GM20431 (cell line): ENCODE results near the gene STRA6.

Experiments used
- in situ Hi-C: fragments of 300-500 bp; cut with MseI, MboI; formaldehyde crosslinking; loops from one replicate; pipeline ENCODE4 v1.15.0; 2020; ENCODE audit warnings: low sequenced_read_pairs; ENCODE audit not compliant: unreplicated experiment

STRA6 gene

DNA sequence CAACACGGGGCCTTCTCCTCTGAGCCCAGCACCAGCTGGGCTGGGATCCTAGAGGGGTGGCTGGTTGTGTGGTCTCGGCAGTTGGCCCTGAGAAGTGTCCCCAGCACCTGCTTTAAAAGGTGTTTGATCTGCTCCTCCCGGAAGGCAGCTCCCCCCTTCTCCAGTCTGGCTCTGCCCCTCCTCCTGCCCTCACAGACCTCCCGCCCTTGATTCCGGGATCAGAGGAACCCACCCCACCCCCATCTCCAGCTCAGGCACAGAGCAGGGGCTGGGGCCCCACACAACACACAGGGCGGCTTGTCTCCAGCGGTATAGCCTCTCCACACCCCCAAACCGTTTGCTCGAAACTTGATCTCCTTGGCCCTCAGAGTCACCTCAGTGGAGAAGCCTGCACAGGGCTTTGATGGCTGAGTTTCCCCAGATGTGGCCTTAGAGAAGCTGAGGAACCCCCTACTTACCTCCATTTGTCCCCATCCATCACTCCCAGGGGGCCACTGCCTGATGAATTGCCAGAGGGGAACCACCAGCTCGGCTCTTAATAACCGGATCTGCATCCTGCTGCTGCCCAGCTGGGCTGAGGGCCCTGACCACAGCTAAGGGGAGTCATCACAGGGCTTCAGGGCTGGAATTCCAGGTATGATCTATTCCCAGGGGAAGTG, 6.4 kb upstream of the STRA6 start:
- in situ Hi-C loops = no loop called here

DNA sequence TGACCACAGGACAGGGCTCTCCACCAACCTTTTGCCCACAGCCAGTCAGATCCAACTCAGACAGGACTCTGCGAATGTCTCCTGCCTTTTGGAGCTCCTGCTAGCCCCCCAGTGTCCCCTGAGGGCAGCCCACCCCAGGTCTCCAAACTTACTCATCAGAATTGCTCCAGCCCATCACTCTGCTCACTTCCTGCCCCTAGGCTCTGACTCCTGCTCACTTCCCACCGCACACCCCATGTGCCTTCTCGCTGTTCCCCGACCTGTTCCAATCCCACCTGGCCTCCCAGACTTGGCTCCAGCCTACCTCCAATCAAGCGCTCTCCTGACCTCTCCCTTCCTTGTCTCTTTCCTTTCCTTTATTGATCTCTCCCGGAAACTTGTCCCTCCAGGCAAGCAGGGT, 5.9 kb upstream of the STRA6 start:
- in situ Hi-C loops = no loop called here

DNA sequence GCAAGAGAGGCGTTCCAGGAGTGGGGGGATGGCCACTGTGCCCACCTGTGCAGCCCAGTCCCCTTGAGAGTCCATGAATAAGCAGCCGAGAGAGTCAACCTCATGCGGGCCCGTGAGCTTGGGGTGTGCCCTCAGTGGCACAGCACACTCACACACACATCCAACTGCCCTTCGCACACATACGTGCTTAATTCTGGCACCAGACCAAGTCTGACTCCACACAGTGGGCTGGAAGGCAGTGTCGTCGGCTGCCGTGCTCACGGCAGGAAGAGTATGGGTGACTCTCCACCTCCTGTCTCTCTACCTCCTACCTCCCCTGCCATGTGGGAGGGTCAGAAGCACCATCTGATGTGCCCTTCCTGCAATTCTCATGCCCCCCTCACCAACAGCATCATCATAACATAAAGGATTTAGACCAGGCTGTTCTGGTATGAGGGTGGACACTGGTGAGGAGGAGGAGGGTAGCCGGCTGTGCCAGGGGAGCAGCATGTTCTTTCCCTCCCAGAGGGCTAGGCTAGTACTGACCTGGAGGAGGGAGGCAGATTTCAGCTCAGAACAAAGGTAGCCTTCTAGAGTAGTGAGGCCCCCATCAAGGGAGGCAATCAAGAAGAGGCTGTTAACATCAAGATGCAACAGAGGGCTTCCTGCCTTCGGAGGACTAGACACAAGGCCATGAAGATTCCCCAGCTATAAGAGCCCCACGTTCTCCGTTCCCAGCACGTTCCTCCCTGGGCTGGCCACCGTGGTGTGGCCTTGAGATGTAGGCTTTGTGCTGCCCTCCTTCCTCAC, 5.3 kb upstream of the STRA6 start:
- in situ Hi-C loops = no loop called here

DNA sequence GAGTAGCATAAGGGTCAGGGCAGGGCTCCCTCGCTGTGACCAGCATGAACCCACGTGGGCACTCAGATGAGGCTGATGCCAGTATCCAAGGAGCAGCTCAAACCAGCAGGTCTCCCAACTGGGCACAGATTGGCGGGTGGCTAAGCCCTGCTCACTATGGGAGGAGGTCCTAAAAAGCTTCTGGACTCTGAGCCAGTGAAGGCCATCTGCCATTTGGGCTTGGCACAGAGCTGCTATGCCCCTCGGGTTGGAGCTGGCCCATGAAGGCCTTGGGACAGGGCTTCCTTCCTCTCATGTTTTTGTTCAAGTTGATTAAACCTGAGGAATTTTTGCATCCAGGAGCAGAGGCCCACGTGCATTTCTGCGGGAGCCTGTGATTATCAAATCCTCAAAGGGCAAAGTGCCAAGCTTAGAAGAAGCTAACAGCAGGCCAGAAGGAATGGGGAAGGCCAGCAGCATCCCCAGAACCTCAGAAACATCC, 4.3 kb upstream of the STRA6 start:
- in situ Hi-C loops = no loop called here

DNA sequence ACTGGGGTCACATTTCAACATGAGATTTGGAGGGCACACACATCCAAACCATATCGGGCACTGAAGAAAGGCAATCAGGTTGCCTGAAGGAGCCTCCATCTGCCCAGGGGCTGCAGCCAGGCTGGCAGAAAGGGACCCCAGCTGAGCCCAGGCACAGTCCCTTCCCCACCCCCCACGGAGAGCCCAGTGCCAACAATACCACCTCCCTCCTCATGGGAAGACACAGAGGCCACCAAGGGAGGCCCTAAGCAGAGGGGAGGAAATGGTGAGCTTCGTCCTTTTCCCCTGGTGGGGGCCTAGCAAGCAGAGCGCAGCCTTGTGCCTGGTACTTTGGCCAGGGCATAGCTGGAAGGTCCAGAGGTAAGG, 3.0 kb upstream of the STRA6 start:
- in situ Hi-C loops = no loop called here

DNA sequence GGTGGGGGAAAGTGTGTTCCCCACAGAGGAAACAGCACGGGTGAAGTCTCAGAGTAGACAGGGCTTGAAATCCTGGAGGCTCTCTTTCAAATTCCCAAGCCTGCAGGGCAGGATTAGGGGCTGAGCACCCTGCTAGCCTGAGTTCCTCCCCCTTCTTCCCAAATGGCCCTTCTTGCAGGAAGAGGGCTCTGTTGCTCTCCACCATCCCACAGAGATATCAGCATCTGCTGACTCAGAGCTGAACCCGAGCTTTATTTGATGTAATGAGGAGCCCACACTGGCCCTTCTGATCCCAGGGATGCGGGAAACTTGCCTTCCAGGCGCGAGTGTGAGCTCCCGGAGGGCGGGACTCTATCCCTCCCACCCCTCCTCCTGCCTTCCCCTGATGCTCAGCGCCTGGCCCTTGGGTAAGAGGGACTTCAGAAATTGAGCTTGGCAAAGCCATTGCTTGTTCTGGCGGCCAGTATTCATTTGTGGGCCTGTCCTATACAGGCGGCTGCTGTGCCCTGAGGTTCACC, 1.4 kb upstream of the STRA6 start:
- in situ Hi-C loops = no loop called here

DNA sequence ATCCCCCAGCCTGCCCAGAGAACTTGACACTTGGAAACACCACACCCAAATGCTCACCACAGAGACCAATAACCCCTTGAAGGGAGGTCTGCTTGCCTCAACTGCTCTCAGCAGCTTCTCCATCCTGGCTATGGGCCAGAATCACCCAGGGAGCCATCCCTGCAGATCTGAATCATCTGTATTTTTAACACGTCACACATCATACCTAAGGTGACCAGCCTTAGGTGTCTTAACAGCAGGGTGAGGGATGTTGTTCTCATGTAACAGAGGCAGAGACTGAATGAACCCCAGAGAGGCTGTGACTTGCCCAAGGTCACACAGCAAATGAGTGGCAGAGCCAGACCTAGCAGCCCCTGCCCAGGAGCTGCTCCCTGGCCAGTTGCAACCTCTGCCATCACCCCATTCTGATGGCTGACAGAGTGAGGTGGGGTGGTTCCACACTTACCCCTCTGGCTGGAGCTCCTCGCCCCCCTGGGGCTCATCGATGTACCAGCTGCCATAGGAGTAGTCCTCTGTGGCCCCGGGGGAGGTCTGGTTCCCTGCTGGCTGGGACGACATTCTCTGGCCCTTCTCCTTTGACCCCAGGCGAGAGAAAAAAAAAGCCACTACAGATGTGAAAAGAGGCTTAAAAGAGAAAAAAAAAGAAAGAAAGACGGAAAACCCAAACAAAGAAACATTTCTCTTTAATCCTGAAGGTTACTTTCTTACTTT, 722 bp downstream of the STRA6 start:
- in situ Hi-C loops = no loop called here

DNA sequence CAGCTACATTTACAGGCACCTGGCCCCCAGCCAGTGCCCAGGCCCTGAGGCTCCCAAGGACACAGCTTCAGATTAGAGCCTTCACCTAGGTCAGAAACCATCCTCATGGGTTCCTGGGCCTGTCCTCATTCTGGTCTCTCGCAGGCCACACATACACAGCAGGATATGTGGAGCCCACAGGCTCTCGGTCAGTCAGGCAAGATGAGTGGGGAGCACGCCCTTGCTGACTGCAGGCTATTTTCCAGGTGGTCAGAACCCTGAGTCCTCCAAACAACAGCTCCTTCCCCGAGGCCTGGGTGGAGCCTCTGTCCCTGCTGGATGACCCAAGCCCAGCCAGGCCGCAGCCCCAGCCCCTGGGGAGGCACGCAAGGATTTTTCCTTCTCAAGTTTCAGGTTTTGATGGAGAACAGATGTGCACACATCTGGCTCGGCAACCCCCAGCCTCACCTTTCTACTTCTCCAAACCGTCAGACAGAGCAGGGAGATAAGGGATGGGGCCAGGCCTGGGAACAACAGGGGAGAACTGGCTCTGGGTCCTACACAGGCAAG, 1.6 kb downstream of the STRA6 start:
- in situ Hi-C loops = no loop called here

DNA sequence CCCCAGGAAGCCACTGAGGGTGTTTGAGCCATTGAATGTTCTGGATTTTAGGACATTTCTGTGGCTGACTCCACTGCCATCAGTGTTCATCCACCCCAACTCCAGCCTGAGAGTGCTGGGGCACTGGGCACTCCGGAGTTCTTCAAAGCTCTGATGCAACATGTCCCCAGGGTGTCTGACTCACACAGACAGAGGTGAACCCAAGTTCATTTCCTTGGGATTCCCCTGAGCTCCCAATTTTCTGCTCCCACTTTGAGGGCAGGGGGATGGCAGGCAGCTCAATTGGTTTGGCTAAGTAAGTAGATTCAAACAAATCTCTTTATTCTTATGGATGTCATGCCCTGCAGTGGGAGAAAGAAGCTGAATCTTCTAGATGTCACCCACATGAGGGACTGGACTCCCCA, 2.2 kb downstream of the STRA6 start:
- in situ Hi-C loops = no loop called here

DNA sequence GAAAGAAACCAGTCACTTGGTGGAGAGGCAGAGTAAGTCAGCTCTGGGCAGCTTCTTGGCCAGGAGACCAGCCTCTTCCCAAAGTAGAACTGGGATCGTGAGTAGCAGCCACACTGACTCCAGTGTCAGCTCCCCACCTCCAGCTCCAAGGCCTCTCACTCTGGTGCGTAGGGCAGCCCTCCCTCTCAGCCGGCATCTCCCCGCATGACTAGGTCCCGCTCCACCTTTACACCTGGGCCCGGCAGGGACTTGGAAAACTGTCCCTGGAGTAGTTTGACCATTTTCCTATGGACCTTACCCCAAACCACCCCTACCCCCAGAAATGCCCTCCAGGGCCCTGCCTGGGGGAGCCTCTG, 3.3 kb downstream of the STRA6 start:
- in situ Hi-C loops = no loop called here

DNA sequence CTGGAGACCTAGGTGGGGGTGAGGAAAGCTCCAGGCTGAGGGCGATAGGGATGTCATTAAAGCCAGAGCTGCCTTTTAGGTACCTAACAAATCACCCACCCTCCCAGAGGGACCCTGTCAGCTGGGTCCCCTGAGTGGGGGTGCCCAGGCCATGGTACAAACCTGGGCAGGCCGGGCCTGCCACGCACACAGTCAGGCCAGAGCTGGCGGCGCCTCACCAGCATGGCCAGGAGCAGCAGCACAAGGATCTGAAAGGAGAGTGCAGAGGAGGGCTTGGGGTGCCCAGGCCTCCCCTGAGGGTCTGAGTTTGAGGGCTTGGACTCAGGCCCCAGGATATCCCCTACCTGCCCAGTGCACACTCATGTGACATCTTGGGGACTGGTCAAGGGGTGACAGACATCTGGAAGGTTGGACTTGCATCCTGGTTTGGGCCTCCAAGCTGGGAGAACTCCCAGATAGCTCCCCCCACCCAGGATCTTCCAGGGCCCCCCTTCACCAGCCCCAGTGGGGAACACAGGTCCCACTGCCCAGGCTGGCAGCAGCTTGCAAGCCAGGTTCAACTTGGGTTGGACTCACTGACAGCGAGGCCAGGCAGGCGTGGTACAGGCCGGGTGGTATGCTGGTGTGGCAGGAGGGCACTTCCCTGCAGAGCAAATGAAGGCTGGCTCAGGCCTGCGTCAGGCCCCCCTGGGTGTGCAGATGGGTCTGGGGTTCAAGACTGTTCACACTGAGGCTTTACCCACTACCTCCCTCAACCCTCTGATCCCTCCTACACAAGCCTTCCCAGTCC, 5.2 kb downstream of the STRA6 start:
- in situ Hi-C loops = no loop called here

DNA sequence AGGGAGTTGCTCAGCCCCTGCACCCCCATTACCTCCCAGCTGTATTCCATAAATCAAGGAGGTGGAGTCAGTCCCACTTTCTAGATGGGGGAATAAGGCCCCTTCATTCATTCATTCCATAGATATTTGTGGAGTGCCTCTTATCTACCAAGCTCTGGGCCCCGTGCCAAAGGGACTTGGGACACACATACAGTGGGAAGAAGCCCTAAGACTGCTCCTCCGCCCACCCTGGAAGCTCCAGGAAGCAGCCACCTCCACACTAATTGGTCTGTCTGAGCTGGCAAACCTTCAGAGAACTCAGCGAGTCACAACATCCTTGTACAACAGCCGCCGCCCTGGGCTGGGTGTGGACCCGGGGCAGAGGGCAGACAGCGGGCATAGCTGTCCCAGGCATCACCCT, 6.4 kb downstream of the STRA6 start:
- in situ Hi-C loops = no loop called here

DNA sequence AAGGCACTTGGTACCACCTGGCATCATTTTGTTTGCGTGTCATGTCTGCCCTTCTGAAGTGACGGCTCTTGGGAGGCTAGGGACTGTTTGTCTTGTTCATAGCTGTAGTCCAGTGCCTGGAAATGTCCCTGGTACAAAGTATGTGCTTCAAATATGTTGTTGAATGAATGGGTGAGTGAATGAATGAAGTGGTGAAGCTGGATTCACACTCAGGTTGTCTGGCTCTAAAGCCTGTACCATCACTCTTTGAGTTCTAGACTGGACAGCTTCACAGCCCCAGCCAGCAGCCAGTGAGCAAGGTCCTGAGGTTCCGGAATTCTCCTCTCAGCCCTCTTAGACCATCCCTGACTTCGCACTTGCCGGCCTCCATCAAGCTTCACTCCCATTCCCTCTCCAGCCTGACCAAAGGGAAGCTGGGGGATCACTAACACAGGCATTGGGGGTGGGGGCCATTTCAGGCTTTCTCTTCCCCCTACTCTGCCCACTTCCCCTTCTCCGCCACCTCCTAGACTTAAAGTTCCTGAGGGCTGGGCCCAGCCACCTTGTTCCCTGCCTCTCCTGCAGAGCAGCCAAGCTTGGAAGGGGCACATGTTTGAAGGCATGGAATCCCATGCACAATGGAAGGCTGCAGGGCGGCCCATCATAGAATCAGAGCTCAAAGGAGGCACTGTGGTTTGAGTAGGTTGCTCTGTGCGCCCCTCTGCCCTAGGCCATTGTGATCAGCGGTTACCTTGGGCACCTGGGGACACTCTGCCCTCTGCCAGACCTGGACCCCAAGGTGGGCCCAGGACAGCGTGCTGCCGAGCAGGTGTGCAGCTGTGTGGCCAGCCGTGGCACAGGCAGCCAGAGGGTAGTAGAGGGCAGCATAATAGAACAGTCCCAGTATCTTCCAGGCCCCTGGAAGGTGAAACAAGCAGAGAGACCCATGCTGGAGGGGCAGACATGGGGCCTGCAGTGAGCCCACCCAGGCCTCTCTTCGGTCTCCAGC, 7.7 kb downstream of the STRA6 start:
- in situ Hi-C loops = no loop called here

DNA sequence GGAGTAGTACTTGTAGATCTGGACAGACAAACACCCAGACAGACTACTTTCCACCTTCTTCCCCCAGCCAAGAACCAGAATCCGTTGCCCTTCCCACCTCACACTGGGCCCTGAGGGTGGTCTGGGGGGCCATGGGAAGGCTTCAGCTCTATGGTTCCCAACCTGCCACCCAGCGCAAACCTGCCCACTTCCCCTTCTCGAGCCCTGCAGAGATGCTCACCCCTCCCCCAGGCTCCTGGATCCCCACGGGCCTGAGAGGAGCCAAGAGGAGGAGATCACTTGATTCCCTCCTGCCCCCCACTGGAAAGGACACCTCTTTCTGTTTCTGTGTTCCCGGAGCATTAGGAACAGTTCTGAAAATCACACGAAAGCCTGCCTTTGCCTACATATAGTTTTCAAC, 8.7 kb downstream of the STRA6 start:
- in situ Hi-C loops = no loop called here

DNA sequence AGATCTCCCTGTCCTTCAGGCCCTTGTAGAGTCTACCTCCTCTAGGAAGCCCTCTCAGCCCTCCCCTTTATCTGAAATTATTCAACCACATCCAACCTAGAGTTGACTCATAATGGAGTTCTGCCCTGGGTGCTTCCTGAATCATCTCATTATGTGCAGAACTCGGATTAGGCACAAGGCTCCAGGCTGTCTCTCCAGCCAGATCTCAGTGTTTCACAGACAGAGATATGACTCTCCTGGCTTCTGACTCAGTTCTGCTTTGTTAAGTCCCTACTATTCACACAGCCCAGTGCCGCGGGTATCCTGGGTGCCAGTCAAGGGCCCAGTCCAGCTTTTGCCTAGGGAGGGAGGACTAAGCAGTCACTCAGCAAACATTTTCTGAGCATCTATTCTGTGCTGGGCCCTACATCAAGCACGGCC, 9.3 kb downstream of the STRA6 start:
- in situ Hi-C loops = no loop called here

DNA sequence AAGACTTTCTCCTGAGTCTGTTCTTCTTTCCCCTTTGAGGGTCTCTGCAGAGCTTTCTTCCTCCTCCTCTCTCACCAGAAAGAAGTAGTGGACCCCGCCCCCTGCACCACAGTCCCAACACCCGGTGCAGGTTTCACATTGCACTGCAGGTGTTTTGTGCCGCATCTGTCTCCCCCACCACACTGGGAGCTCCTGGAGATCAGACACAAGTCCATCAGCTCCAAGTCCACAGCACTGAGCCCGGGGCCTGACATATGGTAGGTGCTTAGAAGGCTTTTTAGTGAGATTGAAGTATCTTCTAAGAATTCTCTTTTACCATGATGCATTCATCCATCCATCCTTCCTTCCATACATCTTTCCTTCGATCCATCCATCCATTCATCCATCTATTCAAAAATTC, 9.8 kb downstream of the STRA6 start:
- in situ Hi-C loops = no loop called here

DNA sequence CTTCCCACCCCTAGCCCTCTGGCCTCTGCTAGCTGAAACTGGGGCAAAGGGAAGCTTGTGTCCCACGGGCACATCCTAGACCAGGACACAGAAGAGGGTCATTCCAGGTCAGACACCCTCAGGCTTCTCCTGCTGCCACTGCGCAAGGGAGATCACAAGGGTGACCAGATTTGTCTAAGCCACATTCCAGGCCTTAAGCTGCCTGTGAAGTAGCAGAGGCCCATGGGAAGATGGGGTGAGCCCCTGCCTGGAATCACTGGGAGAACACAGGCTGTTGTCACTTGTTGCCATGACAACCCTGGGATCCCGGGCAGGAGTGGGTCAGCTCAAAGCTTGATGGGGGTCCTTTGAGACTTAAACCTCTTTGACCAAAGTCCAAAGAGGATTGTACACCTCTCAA, 10.8 kb downstream of the STRA6 start:
- in situ Hi-C loops = no loop called here

DNA sequence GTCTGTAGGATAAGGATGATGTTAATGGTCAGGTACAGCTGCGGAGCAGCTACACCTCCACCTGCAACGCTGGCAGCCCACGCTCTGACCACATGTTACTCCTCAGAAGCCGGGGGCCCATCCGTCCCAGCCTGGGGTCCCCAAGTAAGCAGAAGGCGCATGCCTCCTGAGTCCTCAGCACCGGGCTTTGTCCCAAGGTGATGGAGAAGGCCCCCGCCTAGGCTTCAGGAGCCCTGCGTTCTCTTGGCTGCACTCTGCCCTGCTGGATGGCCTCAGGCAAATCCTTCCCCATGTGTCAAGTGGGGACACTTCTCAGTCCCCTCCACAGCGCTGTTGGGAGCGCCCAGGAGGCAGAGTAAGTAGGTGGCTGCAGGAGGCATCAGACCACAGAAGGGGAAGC, 14.4 kb downstream of the STRA6 start:
- in situ Hi-C loops = no loop called here
